ENCODE measurements around the gene TTC23.
"Not testable (repeated sequence)": the region's sequence is repeated elsewhere in the genome, so short reads cannot be mapped to it uniquely, and the experiment has no call there.

Gene TTC23

DNA sequence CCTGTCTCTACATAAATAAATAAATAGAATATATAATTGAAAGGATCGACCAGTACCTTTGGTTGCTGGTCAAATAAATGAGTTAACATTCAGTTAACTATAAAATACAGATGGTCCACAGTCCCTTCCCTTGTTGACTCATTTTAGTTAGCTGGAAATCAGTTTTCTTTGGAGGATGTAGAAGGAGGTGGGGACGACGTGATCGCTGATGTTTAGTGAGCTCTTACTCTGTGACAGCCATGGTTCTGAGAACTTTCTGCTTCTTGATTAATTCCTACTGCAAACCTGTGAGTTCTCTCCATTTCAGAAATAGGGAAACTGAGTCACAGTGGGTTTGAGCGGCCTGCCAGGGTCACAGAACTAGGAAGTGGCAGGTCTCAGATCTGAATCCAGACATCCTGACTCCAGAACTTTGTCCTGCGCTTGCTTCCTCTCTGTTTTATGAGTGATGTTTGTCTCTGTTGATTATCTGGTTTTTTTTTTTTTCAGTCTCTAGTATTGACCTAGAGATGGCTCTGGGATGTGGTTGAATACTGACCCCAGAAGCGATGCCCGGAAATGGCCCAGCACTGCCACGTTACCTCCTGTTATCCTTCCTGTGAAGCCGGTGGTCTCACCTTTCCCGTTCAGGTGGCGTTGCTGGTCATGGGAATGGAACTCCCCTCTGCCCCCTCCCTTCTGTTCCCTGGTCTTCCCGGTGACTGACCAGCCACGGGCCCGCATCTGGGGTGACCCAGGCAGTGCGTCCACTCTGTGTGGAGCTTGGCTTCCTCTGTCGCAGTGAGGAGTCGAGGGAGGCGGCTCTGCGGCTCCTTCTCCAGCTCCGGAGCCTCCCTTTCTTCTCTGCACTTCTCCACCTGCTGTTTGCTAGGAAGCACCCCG, 126.3 kb downstream of the TTC23 start:
- no peak for DNase-seq (ENCODE audit: extremely low read depth in 1 of 2, low read depth in 1 of 2)

DNA sequence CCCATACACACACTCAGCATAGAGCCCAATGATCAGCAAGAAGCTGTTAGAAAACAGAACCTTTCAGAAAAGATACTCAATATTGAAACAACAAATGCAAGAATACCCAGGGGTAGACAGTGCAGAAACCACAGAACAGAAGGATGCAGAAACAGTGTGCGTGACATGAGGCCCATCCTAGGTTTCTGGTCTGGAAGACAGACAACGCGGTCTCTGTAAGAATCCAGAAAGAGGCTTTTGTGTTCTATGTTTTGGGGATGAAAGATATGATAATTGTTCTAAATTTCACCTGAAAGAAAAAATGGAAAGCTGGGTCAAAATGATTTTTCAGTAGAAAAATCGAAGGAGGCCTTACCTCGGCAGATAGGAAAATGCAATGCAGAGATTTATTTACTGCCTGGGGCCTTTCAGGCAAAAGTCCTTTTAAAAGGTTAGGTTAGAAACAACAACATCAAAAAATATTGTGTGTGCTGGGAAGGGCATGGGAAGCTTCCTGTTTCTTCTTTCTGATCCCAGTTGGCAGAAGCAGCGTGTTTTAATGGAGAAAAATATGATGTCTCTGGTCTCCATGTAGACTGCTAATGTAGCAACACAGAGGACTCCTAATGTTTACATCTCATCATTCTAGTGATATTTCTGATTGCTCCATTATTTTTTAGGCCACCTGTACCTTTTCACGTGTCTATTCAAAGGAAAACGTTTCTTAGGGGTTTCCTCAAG, 127.5 kb downstream of the TTC23 start:
- DNase-seq (ENCODE audit: extremely low read depth in 1 of 2, low read depth in 1 of 2) = no peak

DNA sequence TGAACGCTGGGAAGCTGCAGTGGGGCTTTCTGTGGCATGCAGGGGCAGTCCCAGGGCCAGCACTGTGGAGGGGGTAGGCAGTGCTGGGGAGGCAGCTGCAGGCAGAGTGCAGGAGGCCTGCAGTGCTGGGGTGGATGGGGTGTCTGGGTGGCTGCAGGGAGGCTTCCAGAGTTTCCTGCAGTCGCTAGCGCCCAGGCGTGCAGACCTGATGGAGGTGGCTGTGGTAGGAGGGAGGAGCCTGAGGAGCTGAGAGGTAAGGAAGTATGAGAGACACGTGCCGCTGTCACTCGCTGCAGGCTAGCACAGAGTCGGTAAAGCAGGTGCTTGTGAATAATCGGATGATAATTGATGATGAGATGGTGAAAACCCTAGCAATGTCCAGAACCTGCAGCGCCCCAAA, 128.2 kb downstream of the TTC23 start:
- no peak for DNase-seq (ENCODE audit: extremely low read depth in 1 of 2, low read depth in 1 of 2)

DNA sequence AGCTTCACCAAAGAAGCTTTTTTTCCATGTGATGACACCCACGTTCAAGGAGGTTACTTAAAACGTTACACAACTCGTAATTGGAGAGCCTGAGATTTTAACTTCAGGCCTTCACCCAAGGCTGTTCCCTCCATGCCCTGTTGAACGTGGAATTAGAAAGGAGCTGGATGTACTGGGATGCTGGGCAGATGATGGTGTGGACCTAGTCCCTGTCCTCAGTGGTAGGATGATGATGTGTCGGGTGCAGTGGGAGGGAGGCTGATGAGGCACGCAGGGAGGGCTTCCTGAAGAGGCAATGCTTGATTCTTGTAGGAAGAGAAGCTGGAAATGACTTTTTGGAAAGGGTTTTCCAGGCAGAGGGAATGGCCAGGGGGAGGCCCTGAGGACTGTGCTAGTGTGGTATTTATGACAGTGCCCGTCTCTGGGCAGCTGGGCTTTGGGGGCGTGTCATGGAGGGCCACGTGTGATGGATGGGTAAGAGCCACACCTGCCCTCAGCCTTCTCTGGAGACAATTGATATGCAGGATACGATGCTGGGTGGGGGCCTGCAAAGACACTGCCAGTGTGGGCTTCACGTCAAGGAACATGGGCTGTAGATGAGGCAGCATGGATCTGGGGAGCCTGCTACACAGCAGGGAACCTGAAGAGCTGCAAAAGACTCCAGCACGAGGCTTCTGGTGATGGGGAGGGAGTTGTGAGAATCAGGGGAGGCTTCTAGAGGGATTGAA, 129.2 kb downstream of the TTC23 start:
- DNase-seq (ENCODE audit: extremely low read depth in 1 of 2, low read depth in 1 of 2) = no peak

DNA sequence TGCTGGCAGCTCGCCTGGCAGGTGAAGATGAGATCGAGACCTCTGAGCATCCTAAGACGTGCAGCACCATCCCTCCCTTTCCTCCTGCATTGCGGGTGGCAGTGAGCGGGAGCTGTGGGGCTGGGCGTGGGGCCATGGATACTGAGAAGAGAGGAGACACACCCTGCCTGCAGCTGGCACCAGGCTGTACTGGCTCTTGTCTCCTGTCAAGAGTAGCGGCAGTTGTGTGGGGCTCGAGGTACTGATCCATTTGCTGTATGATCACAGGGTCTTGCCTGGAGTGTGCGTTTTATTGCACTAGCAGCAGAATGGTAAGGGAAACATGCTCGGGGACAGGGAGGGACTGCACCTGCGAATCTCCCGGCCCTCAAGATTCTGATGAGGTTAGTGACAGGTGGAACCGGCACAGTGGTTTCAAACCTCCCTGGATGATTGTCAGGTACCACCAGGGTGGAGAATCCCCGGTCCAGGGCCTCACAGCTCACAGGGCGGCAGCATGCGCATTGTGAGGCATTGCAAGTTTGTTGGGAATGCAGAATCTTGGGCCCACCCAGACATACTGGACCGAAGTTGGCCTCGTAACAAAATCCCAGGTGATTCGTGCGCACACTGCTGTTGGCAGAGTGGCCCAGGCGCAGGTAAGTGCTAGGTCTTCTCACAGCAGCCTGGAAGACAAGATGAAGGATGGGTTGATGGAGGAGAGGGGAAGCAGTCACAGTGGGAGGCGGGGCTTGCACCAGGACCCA, 130.4 kb downstream of the TTC23 start:
- DNase-seq (ENCODE audit: extremely low read depth in 1 of 2, low read depth in 1 of 2) = no peak

DNA sequence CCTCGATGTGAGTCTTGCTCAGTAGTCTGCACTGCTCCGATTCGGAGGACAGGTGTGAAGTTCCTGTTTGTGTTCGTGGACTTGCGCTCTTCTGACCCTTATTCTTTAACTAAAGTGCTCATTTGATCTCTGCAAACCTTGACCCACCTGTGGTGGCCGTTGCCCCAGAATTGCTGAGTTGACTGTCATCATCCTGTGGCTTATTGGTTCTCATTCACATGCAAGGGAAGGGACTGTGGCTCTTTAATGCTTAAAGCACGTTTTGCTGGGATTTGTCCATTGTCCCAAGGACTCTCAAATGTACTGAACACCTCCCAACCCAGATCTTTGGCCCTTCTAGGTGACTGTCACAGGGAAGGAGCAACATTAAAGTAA, 131.1 kb downstream of the TTC23 start:
- DNase-seq (ENCODE audit: extremely low read depth in 1 of 2, low read depth in 1 of 2) = no peak

- no peak for DNase-seq (ENCODE audit: extremely low read depth in 1 of 2, low read depth in 1 of 2)
Measured at GRCh38 chr15:99117563-99118257, 131.7 kb downstream of the TTC23 start.

DNA sequence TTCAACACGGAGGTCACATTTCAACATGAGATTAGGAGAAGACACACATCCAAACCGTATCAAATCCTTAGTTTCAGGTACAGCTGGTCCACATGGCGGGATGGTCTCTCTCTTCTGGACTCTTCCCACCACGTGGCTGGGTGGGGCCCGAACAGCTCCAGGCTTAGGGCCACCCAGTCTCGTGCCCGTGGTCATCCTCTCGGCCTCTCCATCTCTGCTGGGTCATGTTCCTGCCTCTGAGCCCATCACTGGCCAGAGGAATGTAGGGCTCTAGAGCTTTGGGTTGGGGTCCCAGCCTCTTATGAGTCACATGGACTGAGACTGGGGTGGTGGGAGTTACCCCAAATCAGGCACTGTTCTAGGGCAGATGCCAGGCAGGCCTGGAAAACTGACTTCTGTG, 132.3 kb downstream of the TTC23 start:
- no peak for DNase-seq (ENCODE audit: extremely low read depth in 1 of 2, low read depth in 1 of 2)

DNA sequence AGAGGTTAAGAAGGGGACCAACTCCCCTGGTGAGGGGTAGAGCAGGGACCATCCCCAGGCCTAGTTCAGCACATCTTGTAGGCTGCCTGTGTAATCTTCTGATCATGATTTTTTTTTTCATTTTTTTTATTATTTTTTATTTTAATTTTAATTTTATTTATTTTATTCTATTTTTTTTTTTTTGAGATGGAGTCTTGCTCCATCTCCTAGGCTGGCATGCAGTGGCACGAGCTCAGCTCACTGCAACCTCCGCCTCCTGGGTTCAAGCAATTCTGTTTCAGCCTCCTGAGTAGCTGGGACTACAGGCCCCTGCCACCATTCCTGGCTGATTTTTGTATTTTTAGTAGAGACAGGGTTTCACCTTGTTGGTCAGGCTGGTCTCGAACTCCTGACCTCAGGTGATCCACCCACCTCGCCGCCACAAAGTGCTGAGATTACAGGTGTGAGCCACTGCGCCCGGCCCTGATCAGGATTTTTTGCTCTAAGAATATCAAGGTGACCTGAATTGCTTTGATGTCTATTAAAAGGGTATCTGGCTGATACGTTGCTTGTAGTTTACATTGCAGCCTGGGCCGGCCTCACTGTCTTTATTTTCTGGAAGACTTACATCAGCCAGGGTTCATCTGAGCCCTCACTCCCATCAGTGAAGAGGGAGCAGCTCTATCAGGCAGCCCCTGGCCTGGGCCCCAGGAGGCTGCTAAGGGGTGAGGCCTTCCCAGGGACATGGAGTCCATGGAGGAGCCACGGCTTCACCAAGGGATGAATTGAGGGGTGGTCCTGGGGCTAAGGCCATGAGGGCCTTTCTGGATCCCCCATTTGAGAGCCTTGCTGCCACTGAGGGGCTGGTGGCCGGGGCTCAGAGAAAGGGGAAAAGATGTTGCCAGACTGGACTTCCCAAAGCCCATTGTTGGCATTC, 133.8 kb downstream of the TTC23 start:
- no peak for DNase-seq (ENCODE audit: extremely low read depth in 1 of 2, low read depth in 1 of 2)

- DNase-seq (ENCODE audit: extremely low read depth in 1 of 2, low read depth in 1 of 2) = no peak
Measured at GRCh38 chr15:99114511-99115299, 134.7 kb downstream of the TTC23 start.

DNA sequence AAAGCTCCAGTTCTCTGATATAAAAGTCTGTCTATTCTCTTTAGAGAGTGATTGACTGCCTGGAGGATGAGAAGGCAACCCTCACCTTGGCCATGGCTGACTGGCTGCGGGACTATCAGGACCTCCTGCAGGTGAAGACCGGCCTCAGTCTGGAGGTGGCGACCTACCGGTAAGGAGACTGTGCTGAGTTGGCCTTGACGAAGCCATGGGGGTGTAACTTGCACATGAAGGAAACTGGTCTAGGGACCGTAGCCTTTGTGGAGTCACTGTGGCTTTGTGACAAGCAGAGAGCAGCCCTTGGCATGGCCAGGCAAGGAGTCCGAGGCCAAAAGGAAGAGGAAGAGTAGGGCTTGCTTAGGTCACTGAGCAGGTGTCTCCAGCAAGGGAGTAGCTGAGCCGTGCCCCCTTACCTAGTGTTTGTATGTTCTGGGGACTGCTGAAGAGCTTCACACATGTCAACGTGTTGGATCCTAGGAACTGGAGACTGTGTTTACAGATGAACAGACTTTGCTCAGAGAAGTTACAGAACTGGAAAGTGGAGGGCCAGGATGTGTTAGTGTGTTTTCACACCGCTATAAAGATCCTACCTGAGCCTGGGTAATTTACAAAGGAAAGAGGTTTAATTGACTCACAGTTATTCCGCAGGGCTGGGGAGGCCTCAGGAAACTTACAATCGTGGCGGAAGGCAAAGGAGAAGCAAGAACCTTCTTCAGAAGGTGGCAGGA, 135.7 kb downstream of the TTC23 start:
- no peak for DNase-seq (ENCODE audit: extremely low read depth in 1 of 2, low read depth in 1 of 2)

DNA sequence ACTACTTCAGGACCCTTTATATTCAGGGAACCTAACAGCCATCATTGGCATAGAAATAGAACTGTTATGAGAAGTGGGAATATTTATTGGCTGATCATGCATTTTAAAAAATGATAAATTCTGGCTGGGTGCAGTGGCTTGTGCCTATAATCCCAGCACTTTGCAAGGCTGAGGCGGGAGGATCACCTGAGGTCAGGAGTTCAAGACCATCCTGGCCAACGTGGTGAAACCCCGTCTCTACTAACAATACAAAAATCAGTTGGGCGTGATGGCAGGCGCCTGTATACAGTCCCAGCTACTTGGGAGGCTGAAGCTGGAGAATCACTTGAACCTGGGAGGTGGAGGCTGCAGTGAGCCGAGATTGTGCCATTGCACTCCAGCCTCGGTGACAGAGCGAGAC, 137.7 kb downstream of the TTC23 start:
- not testable (repeated sequence) for DNase-seq (ENCODE audit: extremely low read depth in 1 of 2, low read depth in 1 of 2)

GRCh38 chr15:99110581-99111320, 138.6 kb downstream of the TTC23 start:
- DNase-seq (ENCODE audit: extremely low read depth in 1 of 2, low read depth in 1 of 2) = no peak

DNA sequence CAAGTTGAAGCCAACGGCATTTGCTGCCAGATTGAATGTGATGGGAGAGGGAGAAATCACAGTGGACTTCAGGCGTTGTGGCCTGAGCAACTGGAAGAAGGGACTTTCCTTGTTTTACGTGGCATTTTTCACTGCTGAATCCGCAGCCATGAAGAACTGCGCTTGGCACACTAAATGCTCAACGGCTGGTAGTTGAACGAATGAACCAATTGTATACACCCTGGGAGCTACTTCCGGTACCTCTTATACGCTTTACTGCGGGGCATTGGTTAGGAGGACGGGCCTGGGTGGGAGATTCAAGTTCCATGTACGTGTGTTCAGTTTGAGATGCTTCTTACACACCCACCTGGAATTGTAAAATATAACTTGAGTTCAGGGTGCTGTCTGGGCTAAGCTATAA, 139.3 kb downstream of the TTC23 start:
- DNase-seq (ENCODE audit: extremely low read depth in 1 of 2, low read depth in 1 of 2) = no peak

DNA sequence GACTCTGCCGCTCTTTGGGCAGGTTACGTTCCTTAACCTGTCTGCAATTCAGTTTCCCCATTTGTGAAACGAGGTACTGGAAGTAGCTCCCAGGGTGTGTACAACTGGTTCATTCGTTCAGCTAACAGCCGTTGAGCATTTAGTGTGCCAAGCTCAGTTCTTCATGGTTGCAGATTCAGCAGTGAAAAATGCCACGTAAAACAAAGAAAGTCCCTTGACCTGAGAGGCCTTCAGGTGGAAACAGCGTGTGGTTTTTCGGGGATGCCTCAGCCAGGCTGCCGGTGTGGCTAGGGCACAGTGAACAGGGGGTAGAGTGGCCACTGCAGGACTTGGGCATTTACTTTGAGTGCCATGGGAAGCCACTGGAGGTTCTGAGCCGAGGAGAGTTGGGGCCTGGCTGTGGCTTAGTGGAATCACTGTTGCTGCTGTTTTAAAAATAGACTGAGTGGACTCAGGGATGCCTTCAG, 139.8 kb downstream of the TTC23 start:
- no peak for DNase-seq (ENCODE audit: extremely low read depth in 1 of 2, low read depth in 1 of 2)

- DNase-seq (ENCODE audit: extremely low read depth in 1 of 2, low read depth in 1 of 2) = no peak
Measured at GRCh38 chr15:99108993-99109392, 140.4 kb downstream of the TTC23 start.

Data from activated CD8-positive, alpha-beta memory T cell treated with anti-CD3 and anti-CD28 coated beads for 1 hour (primary cell).